ENCODE results near the gene SLC9A9.

GRCh38 chr3:143447491-143447890 is 400.8 kb downstream of the SLC9A9 start:
- no peak for TF ChIP-seq CTCF (IDR thresholded peaks at IDR 0.05)
- TF ChIP-seq POLR2A (IDR thresholded peaks at IDR 0.05) = no peak

Measured in thyroid gland (tissue), 4 donors.